HuH-7 (cell line): ENCODE measurements around the gene KSR2.

Source experiments
- DNase-seq: peaks from one replicate; pipeline ENCODE4 v3.0.0; 2011; ENCODE audit warnings: low spot score

The KSR2 gene

GRCh38 chr12:117692512-117692911 is 276.3 kb downstream of the KSR2 start:
- no peak for DNase-seq

GRCh38 chr12:117689857-117690256 is 278.9 kb downstream of the KSR2 start:
- DNase-seq = no peak

- no peak for DNase-seq
Measured at GRCh38 chr12:117688446-117688845, 280.3 kb downstream of the KSR2 start.

- DNase-seq = no peak
Measured at GRCh38 chr12:117686911-117687377, 281.8 kb downstream of the KSR2 start.

- no peak for DNase-seq
Measured at GRCh38 chr12:117686210-117686609, 282.6 kb downstream of the KSR2 start.

- peak; percentile 16 for DNase-seq
Measured at GRCh38 chr12:117685110-117685926, 283.5 kb downstream of the KSR2 start.

GRCh38 chr12:117684471-117684870 is 284.3 kb downstream of the KSR2 start:
- no peak for DNase-seq

- DNase-seq = no peak
Measured at GRCh38 chr12:117680312-117680711, 288.5 kb downstream of the KSR2 start.

GRCh38 chr12:117679776-117680175 is 289.0 kb downstream of the KSR2 start:
- DNase-seq = no peak

GRCh38 chr12:117674763-117675162 is 294.0 kb downstream of the KSR2 start:
- DNase-seq = no peak

- no peak for DNase-seq
Measured at GRCh38 chr12:117674313-117674712, 294.5 kb downstream of the KSR2 start.

GRCh38 chr12:117671734-117672133 is 297.1 kb downstream of the KSR2 start:
- DNase-seq = peak; percentile 23

- DNase-seq = no peak
Measured at GRCh38 chr12:117664169-117664568, 304.6 kb downstream of the KSR2 start.

GRCh38 chr12:117662620-117663395 is 306.0 kb downstream of the KSR2 start:
- no peak for DNase-seq

GRCh38 chr12:117662220-117662619 is 306.6 kb downstream of the KSR2 start:
- DNase-seq = no peak

- DNase-seq = no peak
Measured at GRCh38 chr12:117661471-117661870, 307.3 kb downstream of the KSR2 start.

- DNase-seq = no peak
Measured at GRCh38 chr12:117660896-117661295, 307.9 kb downstream of the KSR2 start.

- no peak for DNase-seq
Measured at GRCh38 chr12:117658226-117658625, 310.6 kb downstream of the KSR2 start.

GRCh38 chr12:117649796-117650195 is 319.0 kb downstream of the KSR2 start:
- no peak for DNase-seq

GRCh38 chr12:117646520-117646919 is 322.3 kb downstream of the KSR2 start:
- DNase-seq = no peak

- DNase-seq = no peak
Measured at GRCh38 chr12:117645473-117645872, 323.3 kb downstream of the KSR2 start.

GRCh38 chr12:117643971-117644370 is 324.8 kb downstream of the KSR2 start:
- no peak for DNase-seq

- DNase-seq = no peak
Measured at GRCh38 chr12:117641885-117642284, 326.9 kb downstream of the KSR2 start.
